Tibial artery (tissue), 4 donors: ENCODE data around the gene GRIFIN.

Source experiments
- DNase-seq, 2 donors: peaks; one replicate each; pipeline ENCODE4 v3.0.0-alpha.2; 2019
- H3K27ac ChIP-seq, 2 donors: fragments of 200-600 bp; sonication (generic) in 1 of 2; 1 replicate in 1 of 2; 2 replicates in 1 of 2; pipeline ENCODE4 v1.5.1; 2018 to 2019; ENCODE audit warnings: mild to moderate bottlenecking in 1 of 2
- H3K27me3 ChIP-seq, 2 donors: fragments of 200-600 bp; sonication (generic) in 1 of 2; one replicate each; pipeline versions ENCODE4 v1.5.1 to v1.6.0; 2016 to 2019
- H3K36me3 ChIP-seq, 3 donors: fragments of 200-600 bp; sonication (generic) in 2 of 3; one replicate each; pipeline ENCODE4 v1.5.1; 2016 to 2019; ENCODE audit warnings: mild to moderate bottlenecking in 2 of 3
- H3K4me1 ChIP-seq, 4 donors: fragments of 200-600 bp; sonication (generic) in 2 of 4; 1 replicate in 3 of 4; 2 replicates in 1 of 4; pipeline ENCODE4 v1.5.1; 2016 to 2019
- H3K4me3 ChIP-seq, 2 donors: fragments of 200-600 bp; sonication (generic) in 1 of 2; 1 replicate in 1 of 2; 2 replicates in 1 of 2; pipeline ENCODE4 v1.5.1; 2018 to 2019; ENCODE audit warnings: mild to moderate bottlenecking in 2 of 2
- H3K9me3 ChIP-seq, 3 donors: fragments of 200-600 bp; sonication (generic) in 1 of 3; one replicate each; pipeline ENCODE4 v1.5.1; 2016 to 2019
- intact Hi-C: fragments of 100-400 bp; cut with DNase I; formaldehyde crosslinking; loops from one replicate; pipeline ENCODE4 v1.15.0; 2023; ENCODE audit warnings: low total_unique reads
- TF ChIP-seq, protein P1 (sequence below), 2 experiments: fragments of 200-600 bp in 1 of 2; fragments of 450-650 bp in 1 of 2; IDR thresholded peaks; one replicate each; pipeline ENCODE4 v1.5.1; 2017 to 2019; ENCODE audit warnings: antibody characterized with exemption in 2 of 2, mild to moderate bottlenecking in 1 of 2, moderate library complexity in 1 of 2

Gene GRIFIN

DNA sequence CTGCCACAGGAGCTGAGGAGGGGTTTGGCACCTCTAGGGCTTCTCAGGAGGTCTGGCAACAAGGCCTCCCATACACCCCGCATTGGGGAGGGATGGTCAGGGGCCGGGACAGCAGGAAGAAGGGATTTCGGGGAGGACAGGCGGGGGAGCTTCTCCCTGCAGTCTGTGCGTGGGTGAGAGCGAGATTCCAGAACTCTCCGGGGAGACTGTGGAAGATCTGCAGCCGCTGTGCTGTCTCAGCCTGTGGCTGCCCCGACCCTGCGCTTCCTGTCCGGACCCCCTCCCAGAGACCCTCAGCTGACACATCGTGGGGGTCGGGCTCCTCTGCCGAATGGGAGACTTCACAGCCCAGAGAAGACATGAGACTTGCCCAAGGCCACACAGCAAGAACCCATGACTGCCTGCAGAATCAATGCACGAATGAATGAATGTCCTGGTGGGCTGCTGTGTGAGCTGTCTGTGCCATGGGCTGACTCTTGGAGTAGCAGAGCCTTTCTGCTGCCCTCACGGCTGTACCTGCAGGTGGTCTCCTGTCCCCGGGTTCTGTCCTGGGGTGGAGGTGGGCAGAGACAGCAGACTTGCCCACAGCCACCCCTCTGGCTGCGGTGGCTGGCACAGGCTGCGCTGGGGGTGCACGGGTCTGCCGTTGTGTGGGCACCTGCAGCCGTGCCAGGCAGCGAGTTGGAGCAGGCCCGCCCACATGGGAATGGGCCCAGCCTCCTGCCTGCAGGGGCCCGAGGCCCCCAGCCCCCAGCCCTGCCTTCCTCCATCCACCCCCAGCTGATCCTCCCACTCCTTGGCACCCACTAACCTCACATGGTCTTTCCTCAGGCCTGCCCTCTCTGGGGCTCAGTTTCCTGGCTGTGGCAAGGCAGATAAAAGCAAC is 27.1 kb upstream of the GRIFIN start:
- Histone ChIP-seq H3K4me3 (no peak overlapping the region), H3K4me1 (peaks cover 0 to 3% (median 0%) of the 10 kb centered on the region in 4 donors), H3K36me3 (no peaks in the 10 kb centered on the region), H3K27me3 (peaks cover 0 to 34% of the 10 kb centered on the region in 2 donors), H3K9me3 (no peaks in the 10 kb centered on the region), H3K27ac (no peak overlapping the region)
- intact Hi-C loops: loop anchor here (5.0 kb wide), 1 partner anchor 594 kb away; no protein-coding TSS in a partner anchor
- DNase-seq: no peak
- TF ChIP-seq, protein P1, sequence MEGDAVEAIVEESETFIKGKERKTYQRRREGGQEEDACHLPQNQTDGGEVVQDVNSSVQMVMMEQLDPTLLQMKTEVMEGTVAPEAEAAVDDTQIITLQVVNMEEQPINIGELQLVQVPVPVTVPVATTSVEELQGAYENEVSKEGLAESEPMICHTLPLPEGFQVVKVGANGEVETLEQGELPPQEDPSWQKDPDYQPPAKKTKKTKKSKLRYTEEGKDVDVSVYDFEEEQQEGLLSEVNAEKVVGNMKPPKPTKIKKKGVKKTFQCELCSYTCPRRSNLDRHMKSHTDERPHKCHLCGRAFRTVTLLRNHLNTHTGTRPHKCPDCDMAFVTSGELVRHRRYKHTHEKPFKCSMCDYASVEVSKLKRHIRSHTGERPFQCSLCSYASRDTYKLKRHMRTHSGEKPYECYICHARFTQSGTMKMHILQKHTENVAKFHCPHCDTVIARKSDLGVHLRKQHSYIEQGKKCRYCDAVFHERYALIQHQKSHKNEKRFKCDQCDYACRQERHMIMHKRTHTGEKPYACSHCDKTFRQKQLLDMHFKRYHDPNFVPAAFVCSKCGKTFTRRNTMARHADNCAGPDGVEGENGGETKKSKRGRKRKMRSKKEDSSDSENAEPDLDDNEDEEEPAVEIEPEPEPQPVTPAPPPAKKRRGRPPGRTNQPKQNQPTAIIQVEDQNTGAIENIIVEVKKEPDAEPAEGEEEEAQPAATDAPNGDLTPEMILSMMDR (IDR thresholded peaks at IDR 0.05): no peak

DNA sequence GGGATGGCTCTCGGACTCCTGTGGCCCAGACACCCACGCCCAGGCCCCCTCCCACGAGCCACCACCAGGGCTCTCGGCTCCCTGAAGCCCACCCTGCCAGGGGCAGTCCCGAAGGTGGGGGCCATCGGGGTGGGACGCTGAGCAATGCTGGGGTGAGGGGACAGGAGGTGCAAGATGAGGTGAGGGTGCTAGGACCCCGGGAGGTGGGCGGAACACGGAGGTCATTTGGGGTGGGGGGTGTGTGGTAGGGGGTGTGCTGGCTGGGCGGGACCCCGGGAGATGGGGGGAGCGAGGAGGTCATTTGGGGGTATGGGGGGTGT is 26.4 kb upstream of the GRIFIN start:
- no peaks in the 10 kb centered on the region for H3K36me3 ChIP-seq
- peaks cover 0 to 41% of the 10 kb centered on the region in 2 donors for H3K27me3 ChIP-seq
- intact Hi-C loops: loop anchor here (5.0 kb wide), 1 partner anchor 595 kb away; no protein-coding TSS in a partner anchor
- DNase-seq: no peak
- no peaks in the 10 kb centered on the region for H3K4me1 ChIP-seq
- H3K9me3 ChIP-seq: no peaks in the 10 kb centered on the region
- H3K27ac ChIP-seq: no peak overlapping the region
- no peak overlapping the region for H3K4me3 ChIP-seq
- TF ChIP-seq, protein P1 (IDR thresholded peaks at IDR 0.05): no peak

DNA sequence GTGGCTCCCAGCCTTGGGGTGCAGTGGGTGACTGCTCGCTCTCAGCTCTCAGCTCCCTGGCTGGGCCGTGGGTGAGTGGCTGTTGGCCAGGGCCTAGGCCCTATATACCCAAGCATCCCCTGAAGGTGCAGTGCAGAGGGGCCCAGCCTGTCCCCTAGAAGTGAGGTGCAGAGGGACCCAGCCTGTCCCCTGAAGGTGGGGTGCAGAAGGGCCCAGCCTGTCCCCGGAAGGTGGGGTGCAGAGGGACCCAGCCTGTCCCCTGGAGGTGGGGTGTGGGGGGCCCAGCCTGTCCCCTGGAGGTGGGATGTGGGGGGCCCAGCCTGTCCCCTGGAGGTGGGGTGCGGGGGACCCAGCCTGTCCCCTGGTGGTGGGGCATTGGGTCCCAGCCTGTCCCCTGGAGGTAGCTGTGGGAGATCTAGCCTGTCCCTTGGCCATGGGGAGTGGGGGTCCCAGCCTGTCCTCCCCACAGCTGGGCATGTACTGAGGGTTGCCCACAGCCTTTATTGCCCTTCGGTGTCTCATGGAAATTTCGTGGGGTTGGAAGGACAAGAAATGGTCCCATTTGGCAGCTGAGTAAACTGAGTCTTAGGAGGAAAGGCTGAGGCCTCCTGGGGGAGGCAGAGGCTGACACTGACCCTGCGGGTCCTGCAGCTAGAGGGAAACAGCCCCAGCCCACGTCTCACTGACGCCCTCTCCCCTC is 25.9 kb upstream of the GRIFIN start:
- TF ChIP-seq, protein P1 (IDR thresholded peaks at IDR 0.05): no peak
- Histone ChIP-seq H3K36me3 (no peaks in the 10 kb centered on the region), H3K27ac (no peak overlapping the region), H3K27me3 (peaks cover 0 to 46% of the 10 kb centered on the region in 2 donors), H3K4me1 (no peaks in the 10 kb centered on the region), H3K9me3 (no peaks in the 10 kb centered on the region), H3K4me3 (no peak overlapping the region)
- intact Hi-C loops: loop anchor here (5.0 kb wide), 1 partner anchor 595 kb away; no protein-coding TSS in a partner anchor
- DNase-seq: no peak

DNA sequence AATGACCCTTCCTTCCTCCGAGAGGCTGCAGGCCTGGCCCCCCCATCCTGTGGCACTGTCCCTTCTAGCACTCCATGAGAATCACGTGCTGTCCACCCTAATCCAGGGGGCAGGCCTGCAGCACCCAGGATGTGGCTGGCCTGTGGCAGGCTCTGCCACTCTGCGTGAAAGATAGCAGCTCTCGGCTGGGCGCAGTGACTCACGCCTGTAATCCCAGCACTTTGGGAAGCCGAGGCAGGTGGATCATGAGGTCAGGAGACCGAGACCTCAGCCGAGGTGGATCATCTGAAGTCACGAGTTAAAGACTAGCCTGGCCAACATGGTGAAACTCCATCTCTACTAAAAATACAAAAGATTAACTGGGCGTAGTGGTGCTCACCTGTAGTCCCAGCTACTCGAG is 24.5 kb upstream of the GRIFIN start:
- Histone ChIP-seq H3K9me3 (no peaks in the 10 kb centered on the region), H3K4me1 (no peaks in the 10 kb centered on the region), H3K4me3 (no peak overlapping the region), H3K27me3 (peaks cover 0 to 58% of the 10 kb centered on the region in 2 donors), H3K36me3 (no peaks in the 10 kb centered on the region), H3K27ac (no peak overlapping the region)
- TF ChIP-seq, protein P1 (IDR thresholded peaks at IDR 0.05): no peak
- intact Hi-C loops: loop anchor here (5.0 kb wide), 1 partner anchor 597 kb away; no protein-coding TSS in a partner anchor
- no peak for DNase-seq

DNA sequence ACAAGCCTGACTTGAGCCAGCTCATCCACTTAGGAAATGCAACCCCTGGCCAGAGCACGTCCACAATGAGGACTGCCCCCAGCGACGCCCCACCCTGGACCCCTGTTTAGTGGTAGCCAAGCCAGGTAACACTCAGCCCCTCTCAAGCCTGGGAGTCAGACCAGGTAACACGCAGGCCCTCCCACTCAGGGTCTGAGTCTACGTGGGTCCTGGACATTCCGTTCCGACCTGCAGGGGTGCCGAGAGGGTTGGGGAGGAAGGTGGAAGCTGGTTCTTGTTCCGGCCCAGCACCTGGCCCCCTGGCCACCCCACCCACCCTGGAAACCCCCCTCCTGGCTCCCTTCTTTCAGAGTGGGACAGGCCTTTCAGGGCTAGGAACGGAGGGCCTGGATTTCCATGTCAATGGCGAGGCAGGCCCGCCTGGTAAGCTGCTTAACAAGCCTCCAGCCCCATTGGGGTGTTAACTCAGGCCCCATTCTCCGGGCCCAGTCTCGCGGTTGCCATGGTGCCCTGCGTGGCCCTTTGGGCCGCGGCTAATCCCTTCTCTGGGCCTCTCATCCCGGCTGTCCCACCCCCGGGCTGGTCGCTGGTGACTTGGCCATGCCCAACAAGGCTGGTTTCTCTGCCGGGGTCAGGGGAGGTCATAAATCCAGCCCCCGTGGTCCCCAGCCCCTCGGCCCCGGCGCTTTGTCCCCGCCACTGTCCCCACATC is 23.7 kb upstream of the GRIFIN start:
- Histone ChIP-seq H3K4me1 (no peaks in the 10 kb centered on the region), H3K27me3 (peaks cover 0 to 65% of the 10 kb centered on the region in 2 donors), H3K4me3 (no peak overlapping the region), H3K9me3 (no peaks in the 10 kb centered on the region), H3K27ac (no peak overlapping the region), H3K36me3 (no peaks in the 10 kb centered on the region)
- TF ChIP-seq, protein P1 (IDR thresholded peaks at IDR 0.05): no peak
- DNase-seq: no peak
- intact Hi-C loops: loop anchor here (5.0 kb wide), 1 partner anchor 597 kb away; no protein-coding TSS in a partner anchor
